ENCODE measurements around the gene EPB41L5.
A peak's percentile ranks its signal among the peaks of the same experiment; 100 is the strongest.
"Not testable (repeated sequence)": the region's sequence is repeated elsewhere in the genome, so short reads cannot be mapped to it uniquely, and the experiment has no call there.

The EPB41L5 gene

GRCh38 chr2:120192280-120192679 lies 179.4 kb downstream of the EPB41L5 start:
- no peak overlapping the region for H3K4me3 ChIP-seq (ENCODE audit: low read depth, low read length)

- H3K4me3 ChIP-seq (ENCODE audit: low read depth, low read length), result no peak overlapping the region
These were observed 182.7 kb downstream of the EPB41L5 start for GRCh38 chr2:120195553-120195952.

GRCh38 chr2:120199817-120200459 lies 187.1 kb downstream of the EPB41L5 start:
- not testable (repeated sequence) for H3K4me3 ChIP-seq (ENCODE audit: low read depth, low read length)

GRCh38 chr2:120203251-120204021 lies 190.6 kb downstream of the EPB41L5 start:
- no peak overlapping the region for H3K4me3 ChIP-seq (ENCODE audit: low read depth, low read length)

- no peak overlapping the region for H3K4me3 ChIP-seq (ENCODE audit: low read depth, low read length)
These were observed 191.1 kb downstream of the EPB41L5 start for GRCh38 chr2:120204022-120204405.

- no peak overlapping the region for H3K4me3 ChIP-seq (ENCODE audit: low read depth, low read length)
These were observed 191.5 kb downstream of the EPB41L5 start for GRCh38 chr2:120204417-120204816.

- no peak overlapping the region for H3K4me3 ChIP-seq (ENCODE audit: low read depth, low read length)
These were observed 192.2 kb downstream of the EPB41L5 start for GRCh38 chr2:120204945-120205670.

- H3K4me3 ChIP-seq (ENCODE audit: low read depth, low read length), result no peak overlapping the region
These were observed 193.2 kb downstream of the EPB41L5 start for GRCh38 chr2:120206022-120206581.

- H3K4me3 ChIP-seq (ENCODE audit: low read depth, low read length), result no peak overlapping the region
These were observed 195.8 kb downstream of the EPB41L5 start for GRCh38 chr2:120208381-120209353.

GRCh38 chr2:120209427-120210269 lies 196.8 kb downstream of the EPB41L5 start:
- H3K4me3 ChIP-seq (ENCODE audit: low read depth, low read length), result no peak overlapping the region

GRCh38 chr2:120210270-120210693 lies 197.4 kb downstream of the EPB41L5 start:
- no peak overlapping the region for H3K4me3 ChIP-seq (ENCODE audit: low read depth, low read length)

- no peak overlapping the region for H3K4me3 ChIP-seq (ENCODE audit: low read depth, low read length)
These were observed 205.3 kb downstream of the EPB41L5 start for GRCh38 chr2:120218181-120218580.

GRCh38 chr2:120219291-120219690 lies 206.4 kb downstream of the EPB41L5 start:
- no peak overlapping the region for H3K4me3 ChIP-seq (ENCODE audit: low read depth, low read length)

GRCh38 chr2:120219766-120220165 lies 206.9 kb downstream of the EPB41L5 start:
- H3K4me3 ChIP-seq (ENCODE audit: low read depth, low read length), result no peak overlapping the region

GRCh38 chr2:120220756-120221155 lies 207.9 kb downstream of the EPB41L5 start:
- no peak overlapping the region for H3K4me3 ChIP-seq (ENCODE audit: low read depth, low read length)

- no peak overlapping the region for H3K4me3 ChIP-seq (ENCODE audit: low read depth, low read length)
These were observed 208.7 kb downstream of the EPB41L5 start for GRCh38 chr2:120221616-120222015.

- peak overlapping the region; percentile 48 for H3K4me3 ChIP-seq (ENCODE audit: low read depth, low read length)
These were observed 209.5 kb downstream of the EPB41L5 start for GRCh38 chr2:120222186-120223033.
